RWPE2 (cell line): ENCODE data around the gene JDP2.

Experiments used
- ATAC-seq: fragments of 200-7000 bp; cut with Tn5 transposase; 3 replicates; pipeline ENCODE4 v1.9.1; 2021; ENCODE audit warnings: low read depth
- DNase-seq: peaks from one replicate; pipeline ENCODE4 v3.0.0-alpha.2; 2020; ENCODE audit warnings: low spot score
- H3K27ac ChIP-seq: fragments of 450-650 bp; 2 replicates; pipeline ENCODE4 v1.5.1; 2017; ENCODE audit warnings: mild to moderate bottlenecking; ENCODE audit not compliant: poor library complexity, severe bottlenecking
- H3K27me3 ChIP-seq: fragments of 250-450 bp; sonication (Bioruptor Pico); 2 replicates; pipeline ENCODE4 v1.5.1; 2021; ENCODE audit warnings: mild to moderate bottlenecking, moderate library complexity; ENCODE audit not compliant: insufficient read depth, poor library complexity, severe bottlenecking
- H3K36me3 ChIP-seq: fragments of 250-450 bp; sonication (Bioruptor Pico); 2 replicates; pipeline ENCODE4 v1.5.1; 2020; ENCODE audit warnings: low read depth, mild to moderate bottlenecking, moderate library complexity
- H3K4me1 ChIP-seq: fragments of 250-450 bp; sonication (Bioruptor Pico); 2 replicates; pipeline ENCODE4 v1.5.1; 2021; ENCODE audit warnings: mild to moderate bottlenecking, moderate library complexity; ENCODE audit not compliant: insufficient read depth, poor library complexity, severe bottlenecking
- H3K4me3 ChIP-seq: fragments of 250-450 bp; sonication (Bioruptor Pico); 2 replicates; pipeline ENCODE4 v1.5.1; 2021; ENCODE audit warnings: mild to moderate bottlenecking, moderate library complexity; ENCODE audit not compliant: severe bottlenecking
- H3K9me3 ChIP-seq: fragments of 250-450 bp; sonication (Bioruptor Pico); 2 replicates; pipeline ENCODE4 v1.5.1; 2021; ENCODE audit warnings: mild to moderate bottlenecking, moderate library complexity; ENCODE audit not compliant: severe bottlenecking
- CTCF ChIP-seq: fragments of 450-650 bp; IDR thresholded peaks from one replicate; pipeline ENCODE4 v1.5.1; 2017; ENCODE audit warnings: mild to moderate bottlenecking, moderate library complexity; ENCODE audit not compliant: poor library complexity, severe bottlenecking

JDP2 gene

GRCh38 chr14:75506930-75507329, 79.1 kb downstream of the JDP2 start:
- no peaks in the 10 kb centered on the region for H3K36me3 ChIP-seq
- TF ChIP-seq CTCF, result no peak
- no peak for DNase-seq
- no peaks in the 10 kb centered on the region for H3K27me3 ChIP-seq
- H3K4me3 ChIP-seq, result no peak overlapping the region
- no peak for ATAC-seq
- peaks cover 7% of the 10 kb centered on the region for H3K9me3 ChIP-seq
- no peak overlapping the region for H3K27ac ChIP-seq
- H3K4me1 ChIP-seq, result no peaks in the 10 kb centered on the region

- ATAC-seq, result no peak
- Histone ChIP-seq H3K27me3 (no peaks in the 10 kb centered on the region), H3K9me3 (peaks cover 7% of the 10 kb centered on the region), H3K4me3 (no peak overlapping the region), H3K36me3 (no peaks in the 10 kb centered on the region), H3K27ac (no peak overlapping the region), H3K4me1 (no peaks in the 10 kb centered on the region)
- no peak for DNase-seq
- TF ChIP-seq CTCF, result no peak
These were observed 82.7 kb downstream of the JDP2 start for GRCh38 chr14:75510547-75510946.

- Histone ChIP-seq H3K4me3 (no peak overlapping the region), H3K36me3 (no peaks in the 10 kb centered on the region), H3K4me1 (no peaks in the 10 kb centered on the region), H3K27ac (no peak overlapping the region), H3K9me3 (peaks cover 7% of the 10 kb centered on the region), H3K27me3 (no peaks in the 10 kb centered on the region)
- no peak for TF ChIP-seq CTCF
- ATAC-seq (no peak), DNase-seq (no peak)
These were observed 83.4 kb downstream of the JDP2 start for GRCh38 chr14:75511201-75511600.

- no peaks in the 10 kb centered on the region for H3K36me3 ChIP-seq
- no peaks in the 10 kb centered on the region for H3K9me3 ChIP-seq
- no peak overlapping the region for H3K27ac ChIP-seq
- no peak overlapping the region for H3K4me3 ChIP-seq
- H3K4me1 ChIP-seq, result no peaks in the 10 kb centered on the region
- DNase-seq (no peak), ATAC-seq (no peak)
- no peak for TF ChIP-seq CTCF
- no peaks in the 10 kb centered on the region for H3K27me3 ChIP-seq
These were observed 86.3 kb downstream of the JDP2 start for GRCh38 chr14:75513911-75514672.
